GM18502 (cell line): ENCODE measurements around the gene CYTH1.
"Not testable (repeated sequence)": the region's sequence is repeated elsewhere in the genome, so short reads cannot be mapped to it uniquely, and the experiment has no call there.

Source experiments
- ATAC-seq: cut with Tn5 transposase; IDR thresholded peaks from one replicate; pipeline ENCODE4 v1.9.1; 2021; ENCODE audit warnings: mild to moderate bottlenecking; ENCODE audit not compliant: unreplicated experiment, poor library complexity

Gene CYTH1

GRCh38 chr17:78765821-78766220 is 16.3 kb downstream of the CYTH1 start:
- no peak for ATAC-seq

GRCh38 chr17:78764871-78765270 is 17.2 kb downstream of the CYTH1 start:
- no peak for ATAC-seq

GRCh38 chr17:78763561-78763960 is 18.5 kb downstream of the CYTH1 start:
- no peak for ATAC-seq

GRCh38 chr17:78761789-78762406 is 20.2 kb downstream of the CYTH1 start:
- ATAC-seq: no peak

GRCh38 chr17:78759969-78760352 is 22.1 kb downstream of the CYTH1 start:
- no peak for ATAC-seq

GRCh38 chr17:78759203-78759968 is 22.7 kb downstream of the CYTH1 start:
- peak; percentile 66 for ATAC-seq

- no peak for ATAC-seq
Observed at GRCh38 chr17:78753316-78754250, 28.5 kb downstream of the CYTH1 start.

- ATAC-seq: no peak
Observed at GRCh38 chr17:78751447-78752161, 30.5 kb downstream of the CYTH1 start.

- not testable (repeated sequence) for ATAC-seq
Observed at GRCh38 chr17:78751000-78751399, 31.1 kb downstream of the CYTH1 start.

GRCh38 chr17:78748730-78749317 is 33.2 kb downstream of the CYTH1 start:
- peak; percentile 61 for ATAC-seq

- no peak for ATAC-seq
Observed at GRCh38 chr17:78748048-78748729, 33.9 kb downstream of the CYTH1 start.

- ATAC-seq: no peak
Observed at GRCh38 chr17:78747488-78747887, 34.6 kb downstream of the CYTH1 start.

- ATAC-seq: no peak
Observed at GRCh38 chr17:78746949-78747269, 35.2 kb downstream of the CYTH1 start.

GRCh38 chr17:78746263-78746948 is 35.7 kb downstream of the CYTH1 start:
- ATAC-seq: no peak

GRCh38 chr17:78745407-78746088 is 36.5 kb downstream of the CYTH1 start:
- ATAC-seq: no peak

GRCh38 chr17:78742901-78743300 is 39.2 kb downstream of the CYTH1 start:
- no peak for ATAC-seq

- no peak for ATAC-seq
Observed at GRCh38 chr17:78741644-78742284, 40.3 kb downstream of the CYTH1 start.
